Transverse colon (tissue), 4 donors: ENCODE results near the gene UMAD1. TPM values are rescaled to one million over a fixed set of nuclear protein-coding genes. Genes with fewer than 3 reads are reported as not detected.

Experiments
- DNase-seq: peaks from one replicate; pipeline ENCODE4 v3.0.0-alpha.2; 2019
- H3K27ac ChIP-seq, 4 donors: fragments of 200-600 bp; sonication (generic); 2 replicates each; pipeline ENCODE4 v1.5.1; 2016 to 2018; ENCODE audit warnings: inconsistent platforms in 4 of 4
- H3K27me3 ChIP-seq: fragments of 200-600 bp; sonication (generic); 2 replicates; pipeline ENCODE4 v1.5.1; 2017; ENCODE audit warnings: inconsistent platforms
- H3K36me3 ChIP-seq, 4 donors: fragments of 200-600 bp; sonication (generic); 2 replicates each; pipeline ENCODE4 v1.5.1; 2017 to 2019; ENCODE audit warnings: inconsistent platforms in 4 of 4
- H3K4me1 ChIP-seq, 4 donors: fragments of 200-600 bp; sonication (generic); 2 replicates each; pipeline ENCODE4 v1.5.1; 2017 to 2020; ENCODE audit warnings: inconsistent platforms in 4 of 4
- H3K4me3 ChIP-seq, 4 donors: fragments of 200-600 bp; sonication (generic); 1 replicate in 1 of 4; 2 replicates in 3 of 4; pipeline versions ENCODE4 v1.5.1 to v1.6.1; 2017 to 2019; ENCODE audit warnings: inconsistent platforms in 4 of 4
- H3K9me3 ChIP-seq, 2 donors: fragments of 200-600 bp; sonication (generic); 2 replicates each; pipeline ENCODE4 v1.5.1; 2017 to 2019; ENCODE audit warnings: inconsistent platforms in 2 of 2
- CTCF ChIP-seq, 5 experiments: fragments of 200-600 bp in 3 of 5; fragments of 450-650 bp in 2 of 5; sonication (generic) in 3 of 5; IDR thresholded peaks; 1 replicate in 2 of 5; 2 replicates in 3 of 5; pipeline ENCODE4 v1.5.1; 2016 to 2017; ENCODE audit warnings: antibody characterized with exemption in 5 of 5, inconsistent platforms in 3 of 5, mild to moderate bottlenecking in 2 of 5, moderate library complexity in 1 of 5
- EP300 ChIP-seq: sonication (generic); formaldehyde crosslinking; IDR thresholded peaks from one replicate; pipeline ENCODE4 v1.6.1; 2017; ENCODE audit warnings: antibody characterized with exemption, low read depth
- POLR2A ChIP-seq: fragments of 450-650 bp; IDR thresholded peaks from one replicate; pipeline ENCODE4 v1.6.1; 2016; ENCODE audit warnings: antibody characterized with exemption, mild to moderate bottlenecking, moderate library complexity
- POLR2AphosphoS5 ChIP-seq, 3 donors: sonication (generic); formaldehyde crosslinking; IDR thresholded peaks; one replicate each; pipeline ENCODE4 v1.6.1; 2016; ENCODE audit warnings: antibody characterized with exemption in 3 of 3
- WGBS, 2 donors: methylation state at CpG; one replicate each; pipeline ENCODE4 v1.1.5; 2018; ENCODE audit warnings: low coverage in 1 of 2; 5-methylcytosine and 5-hydroxymethylcytosine counted together
- in situ Hi-C, 4 donors: fragments of 200-750 bp; cut with MboI; loops; one replicate each; pipeline versions ENCODE4 v1.15.0 to v1.15.1; 2017; ENCODE audit warnings: low sequenced_read_pairs in 3 of 4, low pct_ligation_motif_present in 1 of 4, low pct_unique_long_range_greater_than_20kb in 1 of 4
- intact Hi-C: fragments of 100-400 bp; cut with DNase I; formaldehyde crosslinking; loops from one replicate; pipeline ENCODE4 v1.15.1; 2023; ENCODE audit warnings: low total_unique reads
- total RNA-seq, 4 donors: library from RNA; depleted of rRNA; stranded (reverse); fragments of >200 nt; gene quantifications; one replicate each; pipeline ENCODE4 v1.1.0, GENCODE V29; 2016

The UMAD1 gene
- total RNA-seq, 4 donors from 2014 or later = 0.40 to 21.3 (median 14.6) TPM

GRCh38 chr7:7750571-7751242 is 110.2 kb downstream of the UMAD1 start:
- Histone ChIP-seq H3K27ac (peak overlapping the region; percentile 1 to 42 (median 15)), H3K36me3 (no peaks in the 10 kb centered on the region), H3K4me1 (peaks cover 6 to 31% (median 15%) of the 10 kb centered on the region in 4 donors), H3K27me3 (no peaks in the 10 kb centered on the region), H3K9me3 (no peaks in the 10 kb centered on the region), H3K4me3 (no peak overlapping the region)
- DNase-seq = no peak
- TF ChIP-seq EP300 (no peak), POLR2AphosphoS5 (IDR thresholded peaks at IDR 0.05) (peak in 1 of 3 donors; percentile 76)
- WGBS, 2 donors = 66 to 70% methylated on average over 2 of the region's 2 CpGs
- intact Hi-C loops (no loop called here), in situ Hi-C loops (no loop called here)

- in situ Hi-C loops (no loop called here), intact Hi-C loops (no loop called here)
- Histone ChIP-seq H3K9me3 (no peaks in the 10 kb centered on the region), H3K36me3 (no peaks in the 10 kb centered on the region), H3K4me3 (peak overlapping the region in 1 of 4 donors; percentile 15), H3K27me3 (no peaks in the 10 kb centered on the region), H3K4me1 (peaks cover 0 to 24% (median 11%) of the 10 kb centered on the region in 4 donors), H3K27ac (peak overlapping the region; percentile 1 to 42 (median 15))
- 58 to 68% methylated on average over 3 of the region's 3 CpGs for WGBS, 2 donors
- DNase-seq = peak; percentile 75
- TF ChIP-seq CTCF (IDR thresholded peaks at IDR 0.05) (no peak), POLR2A (no peak), EP300 (no peak), POLR2AphosphoS5 (IDR thresholded peaks at IDR 0.05) (peak in 1 of 3 donors; percentile 13)
These were observed 110.9 kb downstream of the UMAD1 start for GRCh38 chr7:7751243-7752092.

- Histone ChIP-seq H3K4me1 (peaks cover 0 to 13% (median 4%) of the 10 kb centered on the region in 4 donors), H3K36me3 (no peaks in the 10 kb centered on the region), H3K4me3 (no peak overlapping the region), H3K27ac (no peak overlapping the region), H3K9me3 (no peaks in the 10 kb centered on the region), H3K27me3 (no peaks in the 10 kb centered on the region)
- no peak for DNase-seq
- TF ChIP-seq POLR2A (no peak), POLR2AphosphoS5 (IDR thresholded peaks at IDR 0.05) (no peak)
- intact Hi-C loops (no loop called here), in situ Hi-C loops (no loop called here)
- 84 to 93% methylated on average over 3 of the region's 3 CpGs for WGBS, 2 donors
These were observed 116.0 kb downstream of the UMAD1 start for GRCh38 chr7:7756577-7756976.

- no peaks in the 10 kb centered on the region for H3K36me3 ChIP-seq
- H3K9me3 ChIP-seq = no peaks in the 10 kb centered on the region
- H3K27ac ChIP-seq = no peak overlapping the region
- no peak overlapping the region for H3K4me3 ChIP-seq
- intact Hi-C loops = no loop called here
- in situ Hi-C loops = no loop called here
- no peaks in the 10 kb centered on the region for H3K27me3 ChIP-seq
- H3K4me1 ChIP-seq = peaks cover 0 to 12% (median 6%) of the 10 kb centered on the region in 4 donors
- WGBS, 2 donors = 87 to 90% methylated on average over 4 of the region's 4 CpGs
- TF ChIP-seq POLR2A (no peak), POLR2AphosphoS5 (IDR thresholded peaks at IDR 0.05) (no peak), EP300 (no peak), CTCF (IDR thresholded peaks at IDR 0.05) (no peak)
- no peak for DNase-seq
These were observed 117.0 kb downstream of the UMAD1 start for GRCh38 chr7:7757576-7757975.

- intact Hi-C loops = no loop called here
- peak overlapping the region in 3 of 4 donors; percentile 28 to 36 (median 29) for H3K4me3 ChIP-seq
- H3K27ac ChIP-seq = peak overlapping the region; percentile 74 to 79 (median 75)
These were observed 120.9 kb downstream of the UMAD1 start for GRCh38 chr7:7761340-7761973.

More at GRCh38 chr7:7761340-7761973, 120.9 kb downstream of the UMAD1 start:
- DNase-seq = no peak
- no peak for TF ChIP-seq EP300
- TF ChIP-seq POLR2A = no peak
- TF ChIP-seq CTCF (IDR thresholded peaks at IDR 0.05) = peak; percentile 24 to 46 (median 34)
- Histone ChIP-seq H3K27me3 (no peaks in the 10 kb centered on the region), H3K4me1 (peaks cover 0 to 24% (median 7%) of the 10 kb centered on the region in 4 donors), H3K36me3 (no peaks in the 10 kb centered on the region), H3K9me3 (no peaks in the 10 kb centered on the region)
- WGBS, 2 donors = 14 to 33% methylated on average over 5 of the region's 5 CpGs
- in situ Hi-C loops = loop anchor here in 1 of 4 donors (10.0 kb wide), 1 partner anchor 77 kb away; no protein-coding TSS in a partner anchor
